DOHH2 (cell line): ENCODE results near the gene NCOA5.

Experiments used
- EZH2phosphoT487 ChIP-seq: fragments of 200-600 bp; sonication (generic); IDR thresholded peaks from 2 replicates; pipeline ENCODE4 v1.6.1; 2017; ENCODE audit warnings: borderline replicate concordance, mild to moderate bottlenecking, antibody characterized with exemption, low read length, moderate library complexity, mixed read lengths
- TF ChIP-seq, protein P1 (sequence below): fragments of 200-600 bp; sonication (generic); IDR thresholded peaks from one replicate; pipeline ENCODE4 v1.5.1; 2014; ENCODE audit warnings: antibody characterized with exemption, mild to moderate bottlenecking, low read depth, low read length; ENCODE audit not compliant: poor library complexity, severe bottlenecking

DNA sequence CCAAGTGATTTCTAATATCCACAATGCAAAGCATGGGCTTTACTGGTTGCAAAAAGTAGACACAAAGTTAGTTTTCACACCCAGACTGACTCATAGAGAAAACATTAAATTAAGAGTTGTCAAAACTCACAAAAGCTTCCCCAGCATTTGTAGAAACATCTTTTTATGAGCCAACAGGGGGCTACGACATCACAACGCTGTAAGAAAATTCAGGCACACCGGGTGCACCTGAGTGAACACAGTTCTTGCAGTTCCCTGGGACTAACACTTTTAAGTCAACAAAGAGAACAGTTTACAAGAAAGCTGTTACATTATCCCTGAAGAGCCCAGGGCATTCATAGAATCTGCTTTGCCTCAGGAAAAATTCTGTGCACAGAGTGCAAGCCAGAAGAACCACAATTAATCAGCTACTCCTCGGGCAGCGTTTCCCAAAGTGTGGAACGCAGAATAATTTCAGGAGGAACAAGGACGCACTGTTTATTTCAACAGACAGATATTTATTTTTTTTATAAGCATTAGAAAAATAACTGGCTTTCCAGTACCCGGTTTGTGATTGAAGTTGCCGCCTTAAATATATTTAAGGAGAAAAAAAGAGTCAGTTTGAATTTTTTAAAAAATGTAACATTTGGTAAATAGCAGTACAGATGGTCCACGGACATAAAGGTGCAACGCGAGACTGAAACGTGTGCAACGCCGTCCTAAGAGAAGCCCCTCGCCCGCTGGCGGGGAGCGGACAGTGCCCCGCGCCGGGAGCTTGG is 1.2 kb downstream of the NCOA5 start:
- TF ChIP-seq, protein P1, sequence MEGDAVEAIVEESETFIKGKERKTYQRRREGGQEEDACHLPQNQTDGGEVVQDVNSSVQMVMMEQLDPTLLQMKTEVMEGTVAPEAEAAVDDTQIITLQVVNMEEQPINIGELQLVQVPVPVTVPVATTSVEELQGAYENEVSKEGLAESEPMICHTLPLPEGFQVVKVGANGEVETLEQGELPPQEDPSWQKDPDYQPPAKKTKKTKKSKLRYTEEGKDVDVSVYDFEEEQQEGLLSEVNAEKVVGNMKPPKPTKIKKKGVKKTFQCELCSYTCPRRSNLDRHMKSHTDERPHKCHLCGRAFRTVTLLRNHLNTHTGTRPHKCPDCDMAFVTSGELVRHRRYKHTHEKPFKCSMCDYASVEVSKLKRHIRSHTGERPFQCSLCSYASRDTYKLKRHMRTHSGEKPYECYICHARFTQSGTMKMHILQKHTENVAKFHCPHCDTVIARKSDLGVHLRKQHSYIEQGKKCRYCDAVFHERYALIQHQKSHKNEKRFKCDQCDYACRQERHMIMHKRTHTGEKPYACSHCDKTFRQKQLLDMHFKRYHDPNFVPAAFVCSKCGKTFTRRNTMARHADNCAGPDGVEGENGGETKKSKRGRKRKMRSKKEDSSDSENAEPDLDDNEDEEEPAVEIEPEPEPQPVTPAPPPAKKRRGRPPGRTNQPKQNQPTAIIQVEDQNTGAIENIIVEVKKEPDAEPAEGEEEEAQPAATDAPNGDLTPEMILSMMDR, result no peak
- TF ChIP-seq EZH2phosphoT487, result no peak
